ENCODE data around the gene LGI1.
A peak's percentile ranks its signal among the peaks of the same experiment; 100 is the strongest.

LGI1 gene

GRCh38 chr10:93757801-93758507, at the start of gene LGI1:
Gene LGI1 (plus strand): TSS chr10:93757936. CDS start chr10:93758145, 209 bp downstream.
- no peak for DNase-seq (ENCODE audit: low read depth)

DNA sequence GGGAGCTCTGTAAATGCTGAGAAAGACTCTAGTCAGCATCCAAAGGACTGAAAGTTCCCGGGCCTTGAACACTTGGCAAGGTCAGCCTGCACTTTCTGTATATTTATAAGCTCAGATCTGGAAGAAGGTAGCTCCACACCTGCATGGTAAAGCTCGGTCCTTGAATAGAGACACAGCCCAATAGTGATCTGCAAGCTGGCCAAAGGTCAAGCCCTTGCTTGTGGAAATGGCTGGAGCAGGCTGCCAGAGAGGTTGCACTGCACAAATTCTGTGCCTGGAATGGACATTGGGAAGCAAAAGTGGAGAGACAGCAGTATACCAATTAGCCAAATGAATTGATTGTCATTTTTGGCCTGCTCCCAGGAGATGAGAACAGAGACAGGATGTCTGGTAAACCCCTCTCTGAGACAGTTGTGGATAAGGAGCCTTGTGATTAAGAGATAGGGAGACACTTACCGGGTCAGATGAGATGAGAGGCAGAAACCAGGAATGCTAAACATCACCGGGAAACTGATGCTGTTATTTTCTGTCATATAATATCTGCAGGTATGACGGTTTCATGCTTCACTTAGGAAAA, 47.3 kb upstream of the LGI1 start:
- DNase-seq (ENCODE audit: low read depth), result no peak

GRCh38 chr10:93711891-93712290, 45.8 kb upstream of the LGI1 start:
- DNase-seq (ENCODE audit: low read depth), result peak; percentile 4

DNA sequence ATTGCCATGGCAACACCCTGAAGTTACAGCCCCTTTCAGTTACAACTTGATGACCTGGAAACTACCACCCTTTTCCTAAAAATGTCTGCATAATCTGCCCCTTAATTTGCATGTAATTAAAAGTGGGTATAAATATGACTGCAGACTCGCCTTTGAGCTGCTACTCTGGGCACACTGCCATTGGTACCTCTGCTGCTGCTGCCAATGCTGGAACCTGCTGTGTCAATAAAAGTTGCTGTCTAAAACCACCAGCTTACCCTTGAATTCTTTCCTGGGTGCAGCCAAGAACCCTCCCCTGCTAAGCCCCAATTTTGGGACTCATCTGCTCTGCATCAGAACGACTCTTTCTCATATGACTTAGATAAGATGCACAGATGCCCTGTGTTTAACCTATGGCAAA, 45.1 kb upstream of the LGI1 start:
- no peak for DNase-seq (ENCODE audit: low read depth)

GRCh38 chr10:93715345-93715744, 42.4 kb upstream of the LGI1 start:
- DNase-seq (ENCODE audit: low read depth), result no peak

DNA sequence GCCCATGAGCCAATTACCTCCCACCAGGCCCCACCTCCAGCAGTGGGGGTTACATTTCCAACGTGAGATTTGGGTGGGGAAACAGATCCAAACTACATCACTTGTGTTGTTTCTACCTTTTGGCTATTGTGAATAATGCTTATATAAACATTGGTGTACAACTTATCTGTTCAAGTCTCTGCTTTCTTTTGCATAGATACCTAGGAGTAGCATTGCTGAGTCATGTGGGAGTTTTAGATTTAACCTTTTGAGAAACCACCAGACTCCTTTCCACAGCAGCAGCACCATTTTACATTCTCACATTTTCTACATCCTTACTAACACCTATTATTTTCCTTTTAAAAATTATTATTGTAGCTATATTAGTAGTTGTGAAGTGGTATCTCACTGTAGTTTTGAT, 41.0 kb upstream of the LGI1 start:
- DNase-seq (ENCODE audit: low read depth), result no peak

GRCh38 chr10:93718937-93719725, 38.6 kb upstream of the LGI1 start:
- DNase-seq (ENCODE audit: low read depth), result no peak

GRCh38 chr10:93719901-93720300, 37.8 kb upstream of the LGI1 start:
- no peak for DNase-seq (ENCODE audit: low read depth)

DNA sequence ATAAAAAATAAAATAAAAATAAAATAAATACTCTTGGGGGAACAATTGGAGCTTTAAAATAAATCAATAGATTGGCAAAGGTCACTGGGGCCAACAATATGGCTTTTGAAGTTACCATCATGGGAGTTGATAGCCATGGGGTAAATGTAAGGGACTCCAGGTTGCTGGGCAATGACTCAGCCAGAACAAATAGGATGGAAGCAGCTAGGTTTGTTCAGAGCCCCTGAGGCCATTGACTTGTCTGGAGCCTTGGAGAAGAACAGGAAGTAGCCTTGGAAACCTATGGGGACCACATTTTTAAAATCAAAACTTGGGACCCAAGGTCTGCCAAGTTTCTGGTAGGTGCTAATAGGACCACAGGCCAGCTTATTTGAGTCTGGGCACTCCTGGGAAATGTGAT, 35.2 kb upstream of the LGI1 start:
- DNase-seq (ENCODE audit: low read depth), result no peak

GRCh38 chr10:93723153-93723552, 34.6 kb upstream of the LGI1 start:
- no peak for DNase-seq (ENCODE audit: low read depth)

DNA sequence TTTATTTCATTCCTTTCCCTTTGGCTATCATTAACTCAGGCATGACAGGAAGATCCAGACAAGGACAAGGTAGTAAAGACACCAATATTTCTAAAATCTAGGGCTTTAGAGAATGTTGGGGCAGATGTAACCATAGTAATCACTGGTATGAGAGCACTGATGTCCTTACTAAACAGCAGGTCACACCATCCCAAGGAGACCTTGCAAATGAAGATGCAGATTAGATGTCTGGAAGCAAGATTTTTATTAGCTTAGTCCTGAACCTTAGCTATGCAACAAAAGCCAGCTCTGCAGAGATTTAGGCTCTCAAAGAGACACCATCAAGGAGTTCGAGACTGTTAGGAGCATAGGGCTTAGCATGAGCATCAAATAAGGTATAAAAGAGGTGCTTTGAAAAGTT, 31.7 kb upstream of the LGI1 start:
- DNase-seq (ENCODE audit: low read depth), result no peak

DNA sequence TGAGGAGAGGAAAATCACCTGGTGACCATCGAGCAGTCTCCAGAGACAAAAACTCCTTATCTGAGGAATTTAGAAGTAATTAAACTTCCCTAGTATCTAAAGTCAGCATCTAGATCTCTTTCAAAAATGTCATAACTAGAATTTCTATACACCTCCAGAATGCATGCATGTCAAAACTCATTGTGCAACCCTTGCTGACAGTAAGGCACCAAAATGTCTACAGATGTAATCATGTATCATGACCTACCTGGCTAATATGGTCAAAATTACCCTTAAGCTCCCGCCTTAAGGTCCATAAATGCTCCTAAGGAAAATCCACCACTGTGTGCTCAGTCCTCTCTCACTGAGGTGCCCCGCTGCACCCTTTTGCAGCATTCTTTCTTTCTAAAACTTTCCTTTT, 16.4 kb upstream of the LGI1 start:
- no peak for DNase-seq (ENCODE audit: low read depth)

DNA sequence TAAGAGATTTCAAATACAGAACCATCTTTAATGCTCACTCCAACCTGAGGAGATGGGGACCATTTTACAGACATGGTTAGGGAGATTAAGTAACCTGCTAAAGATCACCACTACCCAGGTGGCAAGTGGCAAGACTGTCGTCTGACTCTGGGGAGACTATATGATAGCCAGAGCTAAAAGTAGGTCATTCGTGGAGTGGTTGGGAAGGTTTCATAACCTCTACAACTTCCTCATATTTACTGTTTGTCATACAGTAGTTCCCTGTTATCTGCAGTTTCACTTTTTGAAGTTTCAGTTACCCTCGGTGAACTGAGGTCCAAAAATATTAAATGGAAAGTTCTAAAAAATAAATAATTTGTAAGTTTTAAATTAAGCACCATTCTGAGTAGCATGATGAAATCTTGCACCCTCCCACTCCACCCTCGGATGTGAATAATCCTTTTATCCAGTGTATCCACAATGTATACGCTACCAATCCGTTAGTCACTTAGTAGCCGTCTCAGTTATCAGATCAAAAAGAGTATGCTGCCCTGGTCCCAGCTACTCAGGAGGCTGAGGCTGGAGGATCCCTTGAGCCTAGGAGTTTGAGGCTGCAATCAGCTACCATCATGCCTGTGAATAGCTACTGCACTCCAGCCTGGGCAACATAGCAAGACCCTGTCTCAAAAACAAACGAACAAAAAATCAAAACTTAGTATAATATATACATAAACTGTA, 14.9 kb upstream of the LGI1 start:
- no peak for DNase-seq (ENCODE audit: low read depth)

- peak; percentile 64 for DNase-seq (ENCODE audit: low read depth)
Measured at GRCh38 chr10:93745408-93746065, 12.2 kb upstream of the LGI1 start.

GRCh38 chr10:93746844-93747284, 10.9 kb upstream of the LGI1 start:
- peak; percentile 100 for DNase-seq (ENCODE audit: low read depth)

DNA sequence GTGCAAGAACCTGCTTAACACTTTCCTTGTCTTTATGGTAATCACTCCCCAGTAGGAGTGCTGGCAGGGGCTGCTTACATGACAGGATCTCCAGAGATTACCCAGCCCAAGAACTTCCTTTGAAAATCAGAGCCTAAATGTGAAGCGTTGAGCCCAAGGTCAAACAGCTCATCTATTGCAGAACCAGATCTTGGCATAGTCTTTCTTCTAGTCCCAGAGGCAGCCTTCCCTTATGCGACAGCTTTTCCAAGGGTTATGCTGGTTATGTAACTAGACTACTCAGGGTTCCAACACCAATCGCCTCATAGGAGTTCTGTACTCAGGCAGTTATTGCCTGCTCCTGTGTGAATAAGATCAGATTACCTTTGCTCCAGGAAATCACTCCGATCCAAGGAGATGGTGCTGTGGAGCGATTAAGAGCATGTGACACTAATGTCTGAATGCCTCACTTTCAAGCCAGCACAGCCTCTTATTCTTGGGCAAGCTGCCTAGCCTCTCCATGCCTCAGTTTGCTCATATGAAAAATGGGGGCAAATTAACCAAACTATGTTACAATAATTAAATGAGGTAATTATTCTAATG, 8.4 kb upstream of the LGI1 start:
- no peak for DNase-seq (ENCODE audit: low read depth)

DNA sequence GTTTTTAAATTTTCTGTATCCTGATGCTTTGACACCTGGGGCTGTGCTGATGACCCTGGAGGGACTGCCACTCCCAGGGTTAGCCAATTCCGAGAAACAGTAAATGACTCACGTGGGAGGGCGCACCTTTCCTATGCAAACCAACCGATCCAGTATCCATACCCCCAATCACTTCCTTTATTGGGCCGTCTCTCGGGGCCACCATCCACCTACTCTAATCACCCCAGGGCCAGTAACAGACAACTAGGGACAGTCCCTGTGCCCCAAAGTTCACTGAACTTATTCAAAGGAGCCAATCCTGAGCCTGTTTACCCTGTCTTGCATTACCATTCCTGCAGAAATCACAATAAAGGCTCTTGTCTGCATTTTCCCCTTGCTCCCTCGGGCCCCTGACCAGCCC, 6.6 kb upstream of the LGI1 start:
- no peak for DNase-seq (ENCODE audit: low read depth)

GRCh38 chr10:93751832-93752231, 5.9 kb upstream of the LGI1 start:
- DNase-seq (ENCODE audit: low read depth), result peak; percentile 44

DNA sequence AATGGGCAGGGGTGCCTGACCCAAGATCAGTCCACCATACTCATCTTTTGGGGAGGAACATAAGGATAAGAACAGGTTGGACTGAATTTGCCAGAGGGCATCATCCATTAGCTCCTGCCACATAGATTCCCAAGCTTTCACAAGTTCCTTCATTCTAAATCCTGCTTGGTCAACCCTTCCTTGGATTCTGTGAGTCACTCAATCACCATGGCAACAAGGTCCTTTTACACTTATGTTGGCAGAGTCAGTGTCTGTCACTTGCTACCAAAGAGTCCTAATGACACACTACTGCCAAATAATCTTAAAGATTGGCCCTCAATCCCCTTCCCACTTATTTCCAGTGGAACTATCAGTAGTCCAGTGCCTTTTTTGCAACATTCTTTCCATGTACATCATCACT, 5.0 kb upstream of the LGI1 start:
- peak; percentile 84 for DNase-seq (ENCODE audit: low read depth)

GRCh38 chr10:93753621-93754250, 4.0 kb upstream of the LGI1 start:
- DNase-seq (ENCODE audit: low read depth), result no peak

DNA sequence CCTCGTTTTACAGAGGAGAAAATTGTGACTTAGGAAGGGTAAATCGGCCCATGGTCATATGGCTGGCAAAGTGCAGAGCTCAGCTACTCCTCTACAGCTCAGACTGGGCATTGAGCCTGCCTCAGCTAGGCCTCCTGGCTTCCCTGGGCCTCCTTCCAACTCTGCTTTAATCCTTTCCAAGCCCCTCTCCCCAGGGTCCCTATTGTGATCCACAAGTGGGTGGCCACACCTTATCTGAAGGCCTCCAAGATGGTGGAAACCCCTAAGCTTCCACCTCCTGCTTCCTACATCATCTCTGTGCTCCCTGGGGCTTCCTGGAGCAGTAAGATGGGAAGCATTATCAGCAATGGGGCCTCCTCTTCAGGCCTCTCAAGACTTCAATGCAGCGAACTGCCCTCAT, 3.0 kb upstream of the LGI1 start:
- no peak for DNase-seq (ENCODE audit: low read depth)
